ENCODE data around the gene UBC.
A peak's percentile ranks its signal among the peaks of the same experiment; 100 is the strongest.

The UBC gene

GRCh38 chr12:124867401-124867930, 47.0 kb downstream of the UBC start:
- Histone ChIP-seq H3K4me3 (ENCODE audit: low read depth, low read length) (no peak overlapping the region), H3K27ac (ENCODE audit: extremely low read depth, low read depth, low read length) (no peak overlapping the region), H3K9me3 (ENCODE audit: control insufficient read depth, insufficient read depth, low read depth, low read length) (no peaks in the 10 kb centered on the region), H3K4me1 (ENCODE audit: control insufficient read depth, insufficient read depth, low read length) (no peaks in the 10 kb centered on the region; the same call in 1 of the 2 replicates), H3K36me3 (ENCODE audit: control insufficient read depth in 2 of 2, insufficient read depth in 1 of 2, low read length in 2 of 2) (no peaks in the 10 kb centered on the region)
- CTCF ChIA-PET: interaction anchor here (0.6 kb wide), 1 partner anchor 73 kb away, joined by 4 read pairs; no protein-coding TSS in a partner anchor
- TF ChIP-seq GLIS2 (tag by site-specific recombination; IDR thresholded peaks at IDR 0.05): no peak
- TF ChIP-seq ZNF132 (tag by site-specific recombination; IDR thresholded peaks at IDR 0.05; ENCODE audit: borderline replicate concordance): no peak
- no peak for TF ChIP-seq ZFP69B (tag by site-specific recombination; IDR thresholded peaks at IDR 0.05)
- peak; percentile 48; the same call in 1 of the 2 replicates for TF ChIP-seq ZBTB17 (tag by site-specific recombination; IDR thresholded peaks at IDR 0.05)
- TF ChIP-seq ZNF510 (tag by site-specific recombination; IDR thresholded peaks at IDR 0.05; ENCODE audit: insufficient replicate concordance): no peak
- TF ChIP-seq KLF9 (tag by site-specific recombination; IDR thresholded peaks at IDR 0.05; ENCODE audit: low read depth): no peak
- peak; percentile 47; the same call in 1 of the 2 replicates for TF ChIP-seq ZBTB8A (tag by site-specific recombination; IDR thresholded peaks at IDR 0.05)
- no peak for TF ChIP-seq ZNF677 (tag by site-specific recombination; IDR thresholded peaks at IDR 0.05)
- no peak for TF ChIP-seq ZNF324 (tag by site-specific recombination; IDR thresholded peaks at IDR 0.05)
- TF ChIP-seq ZBTB48 (tag by site-specific recombination; IDR thresholded peaks at IDR 0.05): no peak
- POLR2A ChIA-PET: no interaction called here

- no peak for TF ChIP-seq SALL2 (tag by site-specific recombination; IDR thresholded peaks at IDR 0.05; ENCODE audit: borderline replicate concordance)
- ChIA-PET POLR2A (no interaction called here), CTCF (interaction anchor here (0.6 to 1.2 kb wide), 5 partner anchors 39 to 143 kb away, joined by 3 to 5 read pairs (median 4); no protein-coding TSS in a partner anchor)
- Histone ChIP-seq H3K4me3 (ENCODE audit: low read depth, low read length) (no peak overlapping the region), H3K36me3 (ENCODE audit: control insufficient read depth in 2 of 2, insufficient read depth in 1 of 2, low read length in 2 of 2) (peaks cover 0 to 1% of the 10 kb centered on the region in 2 experiments; a peak in 1 of 3 replicates), H3K27ac (ENCODE audit: extremely low read depth, low read depth, low read length) (no peak overlapping the region), H3K9me3 (ENCODE audit: control insufficient read depth, insufficient read depth, low read depth, low read length) (no peaks in the 10 kb centered on the region), H3K4me1 (ENCODE audit: control insufficient read depth, insufficient read depth, low read length) (no peaks in the 10 kb centered on the region; the same call in 1 of the 2 replicates)
Measured at GRCh38 chr12:124866883-124867400, 47.5 kb downstream of the UBC start.

GRCh38 chr12:124866195-124866882, 48.1 kb downstream of the UBC start:
- peaks cover 0 to 3% of the 10 kb centered on the region in 2 experiments; a peak in 1 of 3 replicates for H3K36me3 ChIP-seq (ENCODE audit: control insufficient read depth in 2 of 2, insufficient read depth in 1 of 2, low read length in 2 of 2)
- CTCF ChIA-PET: interaction anchor here (0.7 to 1.2 kb wide), 4 partner anchors 39 to 142 kb away, joined by 3 to 5 read pairs (median 4); no protein-coding TSS in a partner anchor
- H3K27ac ChIP-seq (ENCODE audit: extremely low read depth, low read depth, low read length): no peak overlapping the region
- POLR2A ChIA-PET: no interaction called here
- H3K9me3 ChIP-seq (ENCODE audit: control insufficient read depth, insufficient read depth, low read depth, low read length): no peaks in the 10 kb centered on the region
- TF ChIP-seq ZNF677 (tag by site-specific recombination; IDR thresholded peaks at IDR 0.05) (peak; percentile 58; the same call in 1 of the 2 replicates), ZNF274 (IDR thresholded peaks at IDR 0.05; ENCODE audit: low read length) (no peak), ZNF274 (tag by site-specific recombination; IDR thresholded peaks at IDR 0.05; ENCODE audit: borderline replicate concordance) (no peak), ZNF16 (tag by site-specific recombination; IDR thresholded peaks at IDR 0.05; ENCODE audit: low read depth) (peak; percentile 53; the same call in 1 of the 2 replicates), ZNF239 (tag by site-specific recombination; IDR thresholded peaks at IDR 0.05) (no peak)
- H3K4me1 ChIP-seq (ENCODE audit: control insufficient read depth, insufficient read depth, low read length): no peaks in the 10 kb centered on the region; the same call in 1 of the 2 replicates
- no peak overlapping the region for H3K4me3 ChIP-seq (ENCODE audit: low read depth, low read length)

GRCh38 chr12:124865728-124866127, 48.7 kb downstream of the UBC start:
- POLR2A ChIA-PET: no interaction called here
- Histone ChIP-seq H3K36me3 (ENCODE audit: control insufficient read depth in 2 of 2, insufficient read depth in 1 of 2, low read length in 2 of 2) (peaks cover 0 to 3% of the 10 kb centered on the region in 2 experiments; a peak in 1 of 3 replicates), H3K4me1 (ENCODE audit: control insufficient read depth, insufficient read depth, low read length) (no peaks in the 10 kb centered on the region; the same call in none of the 2 replicates), H3K27ac (ENCODE audit: extremely low read depth, low read depth, low read length) (no peak overlapping the region), H3K4me3 (ENCODE audit: low read depth, low read length) (no peak overlapping the region), H3K9me3 (ENCODE audit: control insufficient read depth, insufficient read depth, low read depth, low read length) (no peaks in the 10 kb centered on the region)
- TF ChIP-seq ZNF561 (tag by site-specific recombination; IDR thresholded peaks at IDR 0.05; ENCODE audit: borderline replicate concordance): no peak
- TF ChIP-seq ZNF645 (tag by site-specific recombination; IDR thresholded peaks at IDR 0.05): no peak
- TF ChIP-seq ZNF776 (tag by site-specific recombination; IDR thresholded peaks at IDR 0.05; ENCODE audit: borderline replicate concordance): no peak
- TF ChIP-seq ZSCAN16 (tag by site-specific recombination; IDR thresholded peaks at IDR 0.05): peak; percentile 35; the same call in 1 of the 2 replicates
- CTCF ChIA-PET: interaction anchor here (0.9 to 1.2 kb wide), 2 partner anchors 40 to 75 kb away, joined by 3 to 5 read pairs; no protein-coding TSS in a partner anchor

Measured in HEK293 (cell line).